Measurements from ENCODE around the gene BTN3A1.
A peak's percentile ranks its signal among the peaks of the same experiment; 100 is the strongest.

BTN3A1 gene

DNA sequence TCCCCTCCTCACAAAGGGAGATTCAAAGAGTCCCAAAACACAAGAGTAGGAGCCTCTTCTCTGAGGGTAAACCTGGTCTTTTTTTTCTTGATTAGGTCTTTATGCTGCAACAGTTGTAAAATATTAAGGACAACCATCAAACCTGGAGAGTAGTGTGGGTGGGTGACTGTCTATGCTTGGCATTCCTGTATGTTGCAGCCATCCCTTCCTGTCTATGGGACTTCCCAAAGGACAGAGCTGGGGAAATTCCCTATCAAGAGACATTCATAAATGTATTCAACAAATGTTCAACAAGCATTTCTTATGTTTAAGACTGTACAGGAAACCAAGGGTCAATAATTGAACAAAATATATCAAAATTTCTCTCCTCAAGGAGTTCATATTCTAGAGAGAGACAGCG is 13.6 kb upstream of the BTN3A1 start:
- DNase-seq (ENCODE audit: low read depth) = peak; percentile 47
- H3K4me3 ChIP-seq (ENCODE audit: low read length) = no peak overlapping the region
- TF ChIP-seq, protein P1, sequence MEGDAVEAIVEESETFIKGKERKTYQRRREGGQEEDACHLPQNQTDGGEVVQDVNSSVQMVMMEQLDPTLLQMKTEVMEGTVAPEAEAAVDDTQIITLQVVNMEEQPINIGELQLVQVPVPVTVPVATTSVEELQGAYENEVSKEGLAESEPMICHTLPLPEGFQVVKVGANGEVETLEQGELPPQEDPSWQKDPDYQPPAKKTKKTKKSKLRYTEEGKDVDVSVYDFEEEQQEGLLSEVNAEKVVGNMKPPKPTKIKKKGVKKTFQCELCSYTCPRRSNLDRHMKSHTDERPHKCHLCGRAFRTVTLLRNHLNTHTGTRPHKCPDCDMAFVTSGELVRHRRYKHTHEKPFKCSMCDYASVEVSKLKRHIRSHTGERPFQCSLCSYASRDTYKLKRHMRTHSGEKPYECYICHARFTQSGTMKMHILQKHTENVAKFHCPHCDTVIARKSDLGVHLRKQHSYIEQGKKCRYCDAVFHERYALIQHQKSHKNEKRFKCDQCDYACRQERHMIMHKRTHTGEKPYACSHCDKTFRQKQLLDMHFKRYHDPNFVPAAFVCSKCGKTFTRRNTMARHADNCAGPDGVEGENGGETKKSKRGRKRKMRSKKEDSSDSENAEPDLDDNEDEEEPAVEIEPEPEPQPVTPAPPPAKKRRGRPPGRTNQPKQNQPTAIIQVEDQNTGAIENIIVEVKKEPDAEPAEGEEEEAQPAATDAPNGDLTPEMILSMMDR (IDR thresholded peaks at IDR 0.05; ENCODE audit: insufficient read depth, low read depth, low read length, missing control alignments) = no peak

DNA sequence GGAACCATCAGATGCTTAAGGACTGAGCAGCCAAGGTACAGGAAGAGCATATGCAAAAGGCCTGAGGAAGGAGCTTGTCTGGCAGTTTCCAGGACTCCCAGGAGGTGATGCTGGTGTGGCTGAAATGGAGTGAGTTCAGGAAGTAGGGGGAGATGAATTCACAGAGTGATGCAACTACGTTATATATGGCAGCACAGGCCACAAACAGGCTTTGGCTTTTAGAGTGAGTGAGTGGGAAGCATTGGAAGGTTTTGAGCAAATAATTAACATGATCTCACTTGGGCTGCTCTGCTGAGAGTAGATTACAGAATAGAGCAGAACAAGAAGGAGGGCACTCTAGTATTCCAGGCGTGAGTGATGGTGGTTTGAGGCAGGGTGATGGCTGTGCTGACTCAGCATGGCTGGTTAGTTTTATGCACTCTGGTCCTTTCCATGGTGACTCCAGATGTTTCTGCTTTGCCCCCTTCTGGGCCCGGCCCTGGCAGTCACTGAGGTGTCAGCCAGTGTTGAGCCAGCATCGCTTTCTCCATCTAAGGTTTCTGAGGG is 12.7 kb upstream of the BTN3A1 start:
- TF ChIP-seq, protein P1 (IDR thresholded peaks at IDR 0.05; ENCODE audit: insufficient read depth, low read depth, low read length, missing control alignments) = no peak
- H3K4me3 ChIP-seq (ENCODE audit: low read length) = no peak overlapping the region
- DNase-seq (ENCODE audit: low read depth) = peak; percentile 41

DNA sequence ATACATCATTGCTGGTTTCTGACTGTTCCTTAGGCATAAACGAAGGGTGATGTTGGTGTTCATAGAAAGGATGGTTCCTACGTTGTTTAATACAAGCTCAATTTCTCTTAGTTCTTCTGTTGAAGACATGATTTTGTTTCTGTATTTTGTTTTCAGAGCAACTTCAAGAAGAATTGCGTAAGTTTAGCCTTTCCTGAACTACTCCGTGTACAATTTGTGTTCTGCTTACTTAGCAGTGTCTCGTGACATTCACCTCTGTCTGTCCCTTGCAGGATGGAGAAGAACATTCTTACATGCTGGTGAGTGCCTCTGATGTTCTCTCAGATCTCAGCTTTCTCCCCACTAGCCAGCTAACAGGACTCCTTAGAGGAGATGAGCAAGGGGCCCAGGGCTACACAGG is 11.5 kb upstream of the BTN3A1 start:
- H3K4me3 ChIP-seq (ENCODE audit: low read length) = no peak overlapping the region
- DNase-seq (ENCODE audit: low read depth) = no peak
- TF ChIP-seq, protein P1 (IDR thresholded peaks at IDR 0.05; ENCODE audit: insufficient read depth, low read depth, low read length, missing control alignments) = no peak

DNA sequence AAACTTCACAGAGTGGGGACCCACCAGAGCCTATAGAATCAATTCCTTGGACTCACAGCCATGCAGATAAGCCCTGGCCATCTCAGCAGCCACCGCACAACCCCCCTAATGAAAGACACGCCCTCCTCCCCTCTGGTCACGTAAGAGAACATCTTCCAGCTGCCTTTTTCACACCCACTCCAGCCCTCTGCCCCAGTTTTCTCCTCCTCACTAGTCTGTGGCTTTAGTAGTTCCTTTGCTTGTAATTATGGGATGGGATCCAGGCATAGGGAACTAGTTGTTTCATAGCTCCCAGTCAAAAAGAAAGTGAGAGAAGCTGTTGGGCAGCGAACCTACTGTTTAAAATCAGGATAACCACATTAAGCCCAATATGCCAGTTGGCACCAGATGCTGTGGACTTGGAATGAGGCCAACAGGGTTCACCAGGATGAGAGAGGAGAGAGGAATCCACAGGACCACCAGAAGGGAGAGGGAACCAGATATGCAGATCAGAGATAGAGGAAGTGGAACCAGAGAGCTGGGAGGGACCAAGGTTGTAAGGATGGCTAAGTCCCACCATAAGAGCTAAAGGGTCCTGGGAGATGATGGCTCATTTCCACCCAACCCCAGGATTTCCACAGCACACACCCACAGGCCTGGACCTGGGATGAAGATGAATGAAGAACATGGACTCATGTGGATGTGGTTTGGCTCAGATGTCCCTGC is 9.0 kb upstream of the BTN3A1 start:
- DNase-seq (ENCODE audit: low read depth) = no peak
- TF ChIP-seq, protein P1 (IDR thresholded peaks at IDR 0.05; ENCODE audit: insufficient read depth, low read depth, low read length, missing control alignments) = no peak
- no peak overlapping the region for H3K4me3 ChIP-seq (ENCODE audit: low read length)

DNA sequence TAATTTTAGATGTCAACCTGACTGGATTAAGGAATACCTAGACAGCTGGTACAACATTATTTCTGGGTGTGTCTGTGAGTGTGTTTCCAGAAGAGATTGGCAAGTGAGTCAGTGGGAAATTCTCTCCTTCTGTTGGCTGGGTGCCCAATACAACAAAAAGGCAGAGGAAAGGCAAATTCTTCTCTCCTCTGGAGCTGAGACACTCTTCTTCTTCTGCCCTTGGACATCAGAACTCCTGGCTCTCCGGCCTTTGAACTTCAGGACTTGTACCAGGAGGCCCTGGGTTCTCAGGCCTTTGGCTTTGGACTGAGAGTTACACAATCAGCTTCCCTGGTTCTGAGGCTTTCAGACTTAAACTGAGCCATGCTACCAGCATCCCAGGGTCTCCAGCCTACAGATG is 7.8 kb upstream of the BTN3A1 start:
- peak; percentile 90 for DNase-seq (ENCODE audit: low read depth)

DNA sequence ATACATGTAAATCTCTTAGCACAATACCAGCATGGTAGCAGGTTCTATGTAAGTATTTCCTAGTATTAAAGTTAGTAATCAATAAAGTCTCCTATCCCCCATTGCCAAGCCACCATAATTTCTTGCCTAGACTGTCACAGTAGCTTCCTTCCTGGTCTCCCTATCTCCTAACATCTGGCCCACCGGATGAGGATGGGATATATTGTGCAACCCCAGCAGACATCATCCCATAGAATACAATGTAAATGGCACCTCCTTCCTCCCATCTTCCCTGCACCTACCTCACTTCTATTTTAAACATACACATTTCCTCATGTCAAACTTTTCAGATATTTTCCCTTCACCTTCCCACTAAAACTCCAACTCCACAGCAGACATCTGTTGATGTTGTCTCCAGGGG is 3.5 kb upstream of the BTN3A1 start:
- H3K4me3 ChIP-seq (ENCODE audit: low read length) = no peak overlapping the region
- no peak for DNase-seq (ENCODE audit: low read depth)
- TF ChIP-seq, protein P1 (IDR thresholded peaks at IDR 0.05; ENCODE audit: insufficient read depth, low read depth, low read length, missing control alignments) = no peak

More for the DNA sequence above, 7.8 kb upstream of the BTN3A1 start:
- H3K4me3 ChIP-seq (ENCODE audit: low read length) = no peak overlapping the region
- TF ChIP-seq, protein P1 (IDR thresholded peaks at IDR 0.05; ENCODE audit: insufficient read depth, low read depth, low read length, missing control alignments) = no peak

GRCh38 chr6:26400626-26401025 is 1.4 kb upstream of the BTN3A1 start:
- TF ChIP-seq, protein P1 (IDR thresholded peaks at IDR 0.05; ENCODE audit: insufficient read depth, low read depth, low read length, missing control alignments) = no peak
- H3K4me3 ChIP-seq (ENCODE audit: low read length) = no peak overlapping the region
- no peak for DNase-seq (ENCODE audit: low read depth)

Measured in epithelial cell of esophagus (primary cell).